GM19452 (cell line): ENCODE results near the gene TPPP2.
"Not testable (repeated sequence)": the region's sequence is repeated elsewhere in the genome, so short reads cannot be mapped to it uniquely, and the experiment has no call there.

ENCODE experiments used
- ATAC-seq: cut with Tn5 transposase; IDR thresholded peaks from one replicate; pipeline ENCODE4 v1.9.1; 2021; ENCODE audit not compliant: unreplicated experiment

The TPPP2 gene

GRCh38 chr14:21037156-21037555, 7.1 kb downstream of the TPPP2 start:
- no peak for ATAC-seq

- no peak for ATAC-seq
Observed at GRCh38 chr14:21038441-21039422, 8.7 kb downstream of the TPPP2 start.

GRCh38 chr14:21039585-21040369, 9.8 kb downstream of the TPPP2 start:
- ATAC-seq = no peak

- no peak for ATAC-seq
Observed at GRCh38 chr14:21040370-21040925, 10.4 kb downstream of the TPPP2 start.

GRCh38 chr14:21040941-21041340, 10.9 kb downstream of the TPPP2 start:
- ATAC-seq = not testable (repeated sequence)

GRCh38 chr14:21041676-21042433, 11.8 kb downstream of the TPPP2 start, which contains the start of gene RNASE7:
RNASE7 (plus strand) TSS chr14:21042362; CDS start chr14:21042993, 631 bp downstream.
- ATAC-seq = no peak

- ATAC-seq = no peak
Observed at GRCh38 chr14:21042918-21043317, 12.9 kb downstream of the TPPP2 start.

- no peak for ATAC-seq
Observed at GRCh38 chr14:21043387-21043973, 13.5 kb downstream of the TPPP2 start.

- no peak for ATAC-seq
Observed at GRCh38 chr14:21043974-21044618, 14.1 kb downstream of the TPPP2 start.

- no peak for ATAC-seq
Observed at GRCh38 chr14:21047378-21047781, 17.4 kb downstream of the TPPP2 start.

GRCh38 chr14:21048638-21049037, 18.6 kb downstream of the TPPP2 start:
- ATAC-seq = no peak

GRCh38 chr14:21049271-21049673, 19.3 kb downstream of the TPPP2 start:
- no peak for ATAC-seq

- no peak for ATAC-seq
Observed at GRCh38 chr14:21050597-21050996, 20.6 kb downstream of the TPPP2 start.

- ATAC-seq = no peak
Observed at GRCh38 chr14:21053184-21054122, 23.4 kb downstream of the TPPP2 start.

GRCh38 chr14:21054123-21054767, 24.2 kb downstream of the TPPP2 start:
- no peak for ATAC-seq

- ATAC-seq = no peak
Observed at GRCh38 chr14:21054768-21055145, 24.7 kb downstream of the TPPP2 start.

- ATAC-seq = no peak
Observed at GRCh38 chr14:21055432-21056117, 25.6 kb downstream of the TPPP2 start.
